Epidermal melanocyte (primary cell): Measurements from ENCODE around the gene JCHAIN.
A peak's percentile ranks its signal among the peaks of the same experiment; 100 is the strongest.
"Not testable (repeated sequence)": the region's sequence is repeated elsewhere in the genome, so short reads cannot be mapped to it uniquely, and the experiment has no call there.

Experiments used
- DNase-seq: peaks from one replicate; pipeline ENCODE4 v3.0.0; 2011; ENCODE audit warnings: low spot score; ENCODE audit not compliant: insufficient read length

The JCHAIN gene

DNA sequence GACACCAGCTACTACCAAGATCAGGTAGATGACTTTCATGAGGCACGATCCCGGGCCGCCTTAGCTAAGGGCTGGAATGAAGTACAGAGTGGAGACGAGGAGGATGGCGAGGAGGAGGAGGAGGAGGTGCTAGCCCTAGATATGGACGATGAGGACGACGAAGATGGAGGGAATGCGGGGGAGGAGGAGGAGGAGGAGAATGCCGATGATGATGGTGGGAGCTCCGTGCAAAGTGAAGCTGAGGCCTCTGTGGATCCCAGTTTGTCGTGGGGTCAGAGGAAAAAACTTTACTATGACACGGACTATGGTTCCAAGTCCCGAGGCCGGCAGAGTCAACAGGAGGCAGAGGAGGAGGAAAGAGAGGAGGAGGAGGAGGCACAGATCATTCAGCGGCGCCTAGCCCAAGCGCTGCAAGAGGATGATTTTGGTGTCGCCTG lies 22.5 kb upstream of the JCHAIN start:
- DNase-seq = no peak

- DNase-seq = peak; percentile 80
These were observed 21.8 kb upstream of the JCHAIN start, which contains the start of gene UTP3 for GRCh38 chr4:70687821-70688794. Gene UTP3 (plus strand): TSS chr4:70688532. CDS start chr4:70688678, 146 bp downstream.

GRCh38 chr4:70687392-70687791 lies 21.1 kb upstream of the JCHAIN start:
- DNase-seq = no peak

DNA sequence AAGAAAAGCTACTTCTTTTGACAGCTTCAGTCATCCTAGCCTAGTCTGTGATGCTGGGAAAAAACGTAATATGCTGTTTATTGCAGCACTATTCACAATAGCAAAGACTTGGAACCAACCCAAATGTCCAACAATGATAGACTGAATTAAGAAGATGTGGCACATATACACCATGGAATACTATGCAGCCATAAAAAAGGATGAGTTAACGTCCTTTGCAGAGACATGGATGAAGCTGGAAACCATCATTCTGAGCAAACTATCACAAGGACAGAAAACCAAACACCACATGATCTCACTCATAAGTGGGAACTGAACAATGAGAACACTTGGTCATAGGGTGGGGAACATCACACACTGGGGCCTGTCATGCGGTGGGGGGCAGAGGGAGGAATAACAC lies 15.8 kb upstream of the JCHAIN start:
- not testable (repeated sequence) for DNase-seq

GRCh38 chr4:70681704-70682103 lies 15.4 kb upstream of the JCHAIN start:
- no peak for DNase-seq

DNA sequence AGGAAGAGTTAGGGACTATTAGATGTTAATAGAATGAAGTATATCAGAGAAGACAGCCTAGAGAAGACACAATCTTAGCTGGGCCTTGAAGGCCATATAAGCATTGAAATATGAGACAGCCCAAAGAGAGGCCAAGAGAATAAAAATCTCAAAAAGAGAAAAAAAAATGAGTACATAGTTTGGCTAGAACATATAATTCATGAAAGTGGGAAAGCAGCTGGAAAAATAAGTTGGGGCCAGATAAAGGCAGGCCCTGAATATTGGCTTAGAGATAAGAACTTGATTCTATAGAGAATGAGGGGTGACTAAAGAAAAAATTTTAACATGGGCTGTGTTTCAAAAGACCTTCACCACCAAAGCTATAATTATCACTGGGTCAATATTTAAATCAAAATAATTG lies 14.6 kb upstream of the JCHAIN start:
- no peak for DNase-seq

DNA sequence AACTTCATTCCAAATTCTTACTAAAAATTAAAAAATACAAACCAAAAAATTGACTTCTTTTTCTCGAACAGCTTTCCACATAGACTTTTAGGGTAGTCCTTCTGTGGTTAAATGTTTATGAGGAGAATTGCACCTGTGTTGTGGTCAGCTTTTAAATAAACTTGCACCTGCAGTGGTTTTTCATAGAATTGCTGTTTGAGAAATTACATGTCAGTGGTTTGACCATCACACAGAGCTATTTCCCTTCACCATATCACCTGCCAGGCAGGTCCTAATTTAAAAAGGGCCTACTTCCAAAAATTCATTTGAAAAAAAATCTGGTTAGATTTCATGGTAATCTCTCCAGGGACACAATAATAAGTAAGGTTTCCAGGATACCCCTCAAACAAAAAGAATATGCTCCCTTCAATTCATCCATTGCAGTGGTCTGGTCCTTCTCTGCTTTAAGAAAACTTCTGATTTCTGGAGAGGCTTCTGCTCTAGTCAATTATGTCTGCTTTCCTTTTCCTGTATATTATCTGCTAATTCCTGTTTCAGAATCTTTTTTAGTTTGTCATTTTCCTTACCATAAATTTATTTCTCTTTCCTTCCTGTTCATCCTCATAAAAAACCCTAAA lies 12.2 kb upstream of the JCHAIN start:
- no peak for DNase-seq

DNA sequence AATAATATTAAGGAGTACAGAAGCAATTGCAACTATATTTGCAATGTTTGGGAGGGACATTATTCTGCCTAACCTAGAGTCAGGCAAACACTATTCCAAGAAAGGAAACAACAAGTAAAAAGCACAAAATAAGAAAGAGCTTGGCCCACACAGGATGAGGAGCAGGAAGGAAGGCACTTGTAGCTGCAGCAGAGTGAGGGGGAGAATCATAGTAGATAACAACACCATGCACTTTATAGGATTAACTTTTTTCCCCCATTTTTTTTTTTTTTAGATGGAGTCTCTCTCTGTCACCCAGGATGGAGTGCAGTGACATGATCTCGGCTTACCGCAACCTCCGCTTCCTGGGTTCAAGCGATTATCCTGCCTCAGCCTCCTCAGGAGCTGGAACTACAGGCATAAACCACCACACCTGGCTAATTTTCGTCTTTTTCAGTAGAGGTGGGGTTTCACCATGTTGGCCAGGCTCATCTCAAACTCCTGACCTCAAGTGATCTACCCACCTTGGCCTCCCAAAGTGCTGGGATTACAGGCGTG lies 10.3 kb upstream of the JCHAIN start:
- no peak for DNase-seq

- DNase-seq = no peak
These were observed 8.4 kb upstream of the JCHAIN start for GRCh38 chr4:70674731-70675130.

DNA sequence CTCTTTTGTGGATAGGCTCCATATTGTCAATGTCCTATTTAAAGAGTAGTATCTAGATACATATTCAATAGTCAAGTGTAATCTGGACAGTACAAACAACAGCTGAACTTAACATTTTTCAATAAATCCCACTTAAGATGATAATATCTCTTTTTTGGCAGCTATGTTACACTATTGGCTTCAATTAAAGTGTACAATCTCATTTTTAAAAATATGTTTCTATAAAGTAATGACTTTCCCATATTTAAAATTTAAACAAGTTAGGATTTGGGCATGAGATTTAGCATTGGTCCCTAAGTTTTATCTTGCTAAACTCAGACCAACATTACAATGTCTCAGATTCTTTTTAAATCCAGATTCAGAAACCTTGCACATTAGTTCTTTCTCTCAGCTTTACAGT lies 7.9 kb upstream of the JCHAIN start:
- DNase-seq = no peak

GRCh38 chr4:70671091-70671490 lies 4.8 kb upstream of the JCHAIN start:
- DNase-seq = no peak

DNA sequence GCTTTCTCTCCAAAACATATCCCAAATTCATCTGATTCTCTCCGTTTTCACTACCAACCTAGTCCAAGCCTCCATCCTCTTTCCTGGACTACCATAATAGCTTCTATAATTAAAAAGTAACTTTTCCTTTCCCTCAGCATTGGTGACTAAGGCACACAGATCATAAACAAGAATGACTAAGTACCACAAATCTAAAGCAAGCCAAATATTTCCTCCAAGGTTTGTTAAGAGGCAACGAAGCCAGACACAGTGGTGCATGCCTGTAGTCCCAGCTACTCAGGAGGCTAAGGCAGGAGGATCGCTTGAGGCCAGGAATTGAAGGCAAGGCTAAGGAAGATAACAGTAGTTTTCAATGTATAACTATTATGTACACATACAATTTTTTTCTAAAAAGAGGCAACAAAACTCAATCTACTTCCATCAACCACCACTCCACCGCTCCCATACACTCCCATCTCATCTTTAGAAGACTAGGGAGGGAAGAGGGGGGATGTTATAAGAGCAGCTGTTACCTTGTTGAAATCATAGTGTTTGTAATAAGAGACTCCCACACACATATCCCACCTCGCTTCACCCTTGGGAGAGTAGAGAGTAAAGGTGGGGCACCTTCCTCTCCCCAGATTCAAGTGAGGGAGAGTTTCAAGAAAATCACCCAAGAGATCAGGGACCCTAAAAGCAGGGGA lies 4.2 kb upstream of the JCHAIN start:
- no peak for DNase-seq

- DNase-seq = no peak
These were observed 1.6 kb upstream of the JCHAIN start for GRCh38 chr4:70667740-70668535.

GRCh38 chr4:70661309-70661922 lies 4.9 kb downstream of the JCHAIN start:
- DNase-seq = not testable (repeated sequence)

- no peak for DNase-seq
These were observed 6.2 kb downstream of the JCHAIN start for GRCh38 chr4:70660106-70660505.

GRCh38 chr4:70658418-70658817 lies 7.9 kb downstream of the JCHAIN start:
- no peak for DNase-seq

- no peak for DNase-seq
These were observed 9.0 kb downstream of the JCHAIN start for GRCh38 chr4:70657326-70657725.

DNA sequence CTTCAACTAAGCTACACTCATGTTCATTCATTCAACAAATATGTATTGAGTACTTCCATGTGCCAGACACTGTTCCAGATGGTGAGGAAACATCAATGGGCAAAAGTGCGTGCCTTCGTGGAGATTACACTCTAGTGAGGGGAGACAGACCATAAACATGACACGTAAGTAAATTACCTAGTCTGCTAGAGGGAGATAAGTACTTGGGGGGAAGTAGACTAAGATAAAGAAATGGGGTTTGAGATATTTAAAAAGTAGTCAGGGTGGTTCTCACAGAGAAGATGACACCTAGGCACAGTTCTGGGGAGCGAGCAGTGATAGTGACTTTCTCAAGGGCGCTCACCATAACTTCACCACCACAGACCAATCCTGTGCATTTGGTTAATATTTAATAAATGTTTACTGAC lies 11.7 kb downstream of the JCHAIN start:
- DNase-seq = no peak

GRCh38 chr4:70651864-70652506 lies 14.3 kb downstream of the JCHAIN start:
- no peak for DNase-seq

DNA sequence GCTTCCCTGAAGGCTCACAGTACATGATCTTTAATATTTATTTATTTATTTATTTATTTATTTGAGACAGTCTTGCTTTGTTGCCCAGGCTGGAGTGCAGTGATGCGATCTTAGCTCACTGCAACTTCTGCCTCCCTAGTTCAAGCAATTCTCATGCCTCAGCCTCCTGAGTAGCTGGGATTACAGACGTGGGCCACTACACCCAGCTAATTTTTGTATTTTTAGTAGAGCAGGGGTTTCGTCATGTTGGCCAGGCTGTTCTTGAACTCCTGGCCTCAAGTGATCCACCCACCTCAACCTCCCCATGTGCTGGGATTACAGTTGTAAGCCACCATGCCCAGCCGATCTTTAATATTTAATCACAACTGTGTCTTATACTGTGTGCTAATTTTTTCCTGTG lies 15.6 kb downstream of the JCHAIN start:
- DNase-seq = not testable (repeated sequence)
